K562 (cell line): ENCODE measurements around the gene ZFAND2B. TPM values are rescaled to one million over a fixed set of nuclear protein-coding genes. Genes with fewer than 3 reads are reported as not detected.

Experiments used
- ATAC-seq: fragments of 200-7000 bp; cut with Tn5 transposase; 3 replicates; pipeline ENCODE4 v1.9.1; 2020; ENCODE audit warnings: moderate library complexity
- BruUV-seq: library from RNA; stranded (reverse); fragments of 400-500 nt; replicated peaks from 2 replicates; lab custom pipeline; 2021; lab: Mats Ljungman, UMichigan
- CTCF ChIA-PET: fragments of 300-600 bp; formaldehyde crosslinking; extraction: SDS; loops from one replicate; lab custom pipeline; 2021; ENCODE audit warnings: low intra/inter-chr PET ratio; lab: Yijun Ruan, JAX
- POLR2A ChIA-PET: fragments of 300-600, 350-650 bp; sonication (Branson Sonifier 250); formaldehyde crosslinking; extraction: SDS; loops from one replicate; lab custom pipeline; 2021; ENCODE audit warnings: antibody characterized with exemption, inconsistent platforms; lab: Yijun Ruan, JAX
- DNase-seq, 4 experiments: peaks; one replicate each; pipeline versions ENCODE4 v3.0.0 to v3.0.0-alpha.2; 2011 to 2018; ENCODE audit warnings: low spot score in 3 of 4, mixed read lengths in 3 of 4; ENCODE audit errors: extremely low read depth in 1 of 4
- FAIRE-seq: peaks from 2 replicates; lab custom pipeline; 2011; peaks lifted over from hg19 to GRCh38; lab: Jason Lieb, UNC
- H2AFZ ChIP-seq: 2 replicates; pipeline ENCODE4 v1.6.0; 2011; ENCODE audit warnings: low read depth, low read length, control low read depth, inconsistent platforms
- H3K27ac ChIP-seq: fragments of 200-600 bp; 3 replicates; pipeline ENCODE4 v1.8.0; 2011; ENCODE audit warnings: low read depth, mild to moderate bottlenecking, control low read depth, inconsistent platforms, low read length, moderate library complexity, mixed read lengths; ENCODE audit errors: extremely low read depth
- H3K27me3 ChIP-seq, 2 experiments: fragments of 300-600 bp in 1 of 2; 2 replicates in 1 of 2; 3 replicates in 1 of 2; pipeline versions ENCODE4 v1.6.0 to v1.8.0; 2011; ENCODE audit warnings: inconsistent platforms in 2 of 2, low read length in 2 of 2, mild to moderate bottlenecking in 1 of 2, mixed read lengths in 1 of 2, moderate library complexity in 1 of 2; ENCODE audit not compliant: control insufficient read depth in 2 of 2, insufficient read depth in 2 of 2
- H3K36me3 ChIP-seq: fragments of 300-600 bp; 3 replicates; pipeline ENCODE4 v1.8.0; 2011; ENCODE audit warnings: mild to moderate bottlenecking, low read length, inconsistent platforms; ENCODE audit not compliant: control insufficient read depth, insufficient read depth
- H3K4me1 ChIP-seq, 2 experiments: fragments of 200-600 bp in 1 of 2; replicated peaks in 1 of 2; 2 replicates in 1 of 2; 3 replicates in 1 of 2; pipeline versions ENCODE4 v1.5.1 to v1.8.0; 2011; ENCODE audit warnings: inconsistent platforms in 2 of 2, low read length in 2 of 2, mild to moderate bottlenecking in 1 of 2, mixed read lengths in 1 of 2, moderate library complexity in 1 of 2; ENCODE audit not compliant: control insufficient read depth in 2 of 2, insufficient read depth in 2 of 2
- H3K4me2 ChIP-seq: 2 replicates; pipeline ENCODE4 v1.6.1; 2011; ENCODE audit warnings: low read length, control low read depth, inconsistent platforms, mixed read lengths; ENCODE audit not compliant: insufficient read depth
- H3K4me3 ChIP-seq: fragments of 200-600 bp; sonication (generic), shearing (Covaris generic); 2 replicates; pipeline ENCODE4 v1.5.1; 2016; ENCODE audit warnings: control low read depth, inconsistent platforms
- H3K79me2 ChIP-seq: fragments of 200-600 bp; 3 replicates; pipeline ENCODE4 v1.8.0; 2011; ENCODE audit warnings: low read length, inconsistent platforms; ENCODE audit not compliant: control insufficient read depth, insufficient read depth
- H3K9ac ChIP-seq, 2 experiments: 2 replicates each; pipeline versions ENCODE4 v1.6.0 to v1.6.1; 2011; ENCODE audit warnings: low read depth in 2 of 2, low read length in 2 of 2, control low read depth in 1 of 2, inconsistent platforms in 1 of 2, mild to moderate bottlenecking in 1 of 2, mixed read lengths in 1 of 2; ENCODE audit not compliant: insufficient read depth in 1 of 2
- H3K9me1 ChIP-seq: one replicate; pipeline ENCODE4 v1.6.0; 2011; ENCODE audit warnings: inconsistent platforms, mild to moderate bottlenecking, low read length, moderate library complexity; ENCODE audit not compliant: control insufficient read depth, insufficient read depth
- H3K9me3 ChIP-seq: replicated peaks from 2 replicates; pipeline ENCODE4 v1.5.1; 2011; ENCODE audit warnings: low read depth, low read length, inconsistent platforms; ENCODE audit not compliant: control insufficient read depth, insufficient read depth
- H4K20me1 ChIP-seq: replicated peaks from 2 replicates; pipeline ENCODE4 v1.6.1; 2011; ENCODE audit warnings: low read length, inconsistent platforms, mixed read lengths; ENCODE audit not compliant: control insufficient read depth, insufficient read depth
- ATF7 ChIP-seq: fragments of 450-650 bp; IDR thresholded peaks from 2 replicates; pipeline ENCODE4 v1.7.1; 2014; ENCODE audit warnings: mild to moderate bottlenecking, moderate library complexity
- CC2D1A ChIP-seq: fragments of 450-650 bp; IDR thresholded peaks from 2 replicates; pipeline ENCODE4 v1.6.1; 2017; ENCODE audit warnings: mild to moderate bottlenecking
- NFXL1 ChIP-seq: fragments of 450-650 bp; formaldehyde crosslinking; IDR thresholded peaks from 2 replicates; pipeline ENCODE4 v1.4.0; 2021; ENCODE audit warnings: mild to moderate bottlenecking
- PTBP1 ChIP-seq: fragments of 200-400 bp; formaldehyde crosslinking; IDR thresholded peaks from 2 replicates; pipeline ENCODE4 v1.6.1; 2017; ENCODE audit warnings: low read depth, low read length
- RHOXF2B ChIP-seq: fragments of 250-450 bp; sonication (Bioruptor Pico); conservative IDR thresholded peaks from 2 replicates; pipeline ENCODE4 v1.5.1; 2021
- SMC3 ChIP-seq: conservative IDR thresholded peaks from 2 replicates; pipeline ENCODE4 v1.6.1; 2011; ENCODE audit warnings: low read depth, low read length, improper control_type of control experiment; ENCODE audit not compliant: insufficient read depth
- SRSF1 ChIP-seq: fragments of 200-400 bp; formaldehyde crosslinking; IDR thresholded peaks from 2 replicates; pipeline ENCODE4 v1.6.1; 2017; ENCODE audit warnings: mild to moderate bottlenecking, low read depth, low read length, moderate library complexity
- TFAM ChIP-seq: fragments of 250-450 bp; sonication (Bioruptor Pico); conservative IDR thresholded peaks from 2 replicates; pipeline ENCODE4 v1.5.0; 2021; ENCODE audit warnings: mild to moderate bottlenecking, moderate library complexity
- ZBTB1 ChIP-seq: sonication (generic); formaldehyde crosslinking; IDR thresholded peaks from 2 replicates; pipeline ENCODE4 v1.8.1; 2023; ENCODE audit warnings: missing genetic modification reagents, low read depth, mild to moderate bottlenecking, borderline replicate concordance
- WGBS: fragments of 100-300 bp; shearing (Covaris generic); methylation state at CpG from one replicate; pipeline ENCODE4 v1.1.6; 2016; ENCODE audit warnings: low coverage, mixed read lengths; ENCODE audit not compliant: insufficient coverage; ENCODE audit errors: missing lambda C conversion rate; 5-methylcytosine and 5-hydroxymethylcytosine counted together
- in situ Hi-C: fragments of 300-500 bp; cut with MboI; formaldehyde crosslinking; loops from 4 replicates; pipeline ENCODE4 v1.15.0; 2018; ENCODE audit warnings: inconsistent platforms, mixed read lengths
- intact Hi-C: fragments of 100-400 bp; cut with micrococcal nuclease; formaldehyde crosslinking; loops from 2 replicates; pipeline ENCODE4 v1.14.2; 2022
- polyA plus RNA-seq, 8 experiments: library from polyadenylated mRNA; depleted of rRNA in 4 of 8; stranded (reverse) in 5 of 8; unstranded in 3 of 8; fragments of >200 nt; fragmentation: Nextera tagmentation in 2 of 8; fragmentation: Illumina TruSeq in 1 of 8; extraction: Ambion mirVana in 2 of 8; extraction: Trizol in 1 of 8; gene quantifications; 2 replicates each; pipeline versions ENCODE4 v1.2.1 to v1.2.3, GENCODE V29; 2011 to 2014; ENCODE audit warnings: inconsistent platforms in 1 of 8, missing spikeins in 1 of 8
- total RNA-seq, 7 experiments: library from RNA; depleted of rRNA in 6 of 7; stranded (reverse); fragments of >200 nt in 6 of 7; fragmentation: Illumina TruSeq in 2 of 7; extraction: Trizol in 2 of 7; gene quantifications; 2 replicates each; pipeline versions ENCODE4 v1.2.1 to v1.2.3, GENCODE V29; 2011 to 2021; ENCODE audit warnings: low replicate concordance in 1 of 7
- TF ChIP-seq, protein P1 (sequence below): fragments of 200-400 bp; formaldehyde crosslinking; IDR thresholded peaks from 2 replicates; pipeline ENCODE4 v1.6.1; 2017; ENCODE audit warnings: mild to moderate bottlenecking, low read depth, low read length, moderate library complexity
- TF ChIP-seq, protein P2 (sequence below): fragments of 450-650 bp; IDR thresholded peaks from 2 replicates; pipeline ENCODE4 v1.6.1; 2016; ENCODE audit warnings: antibody characterized with exemption
- TF ChIP-seq, protein P3 (sequence below): fragments of 450-650 bp; IDR thresholded peaks from 2 replicates; pipeline ENCODE4 v1.6.1; 2016

Gene ZFAND2B
- total and polyA plus RNA-seq, 9 of the 15 experiments (the other 6 are each of a cell fraction or from before 2014, with no cell fraction given), result 9.9 to 33.3 (median 26.1) TPM

DNA sequence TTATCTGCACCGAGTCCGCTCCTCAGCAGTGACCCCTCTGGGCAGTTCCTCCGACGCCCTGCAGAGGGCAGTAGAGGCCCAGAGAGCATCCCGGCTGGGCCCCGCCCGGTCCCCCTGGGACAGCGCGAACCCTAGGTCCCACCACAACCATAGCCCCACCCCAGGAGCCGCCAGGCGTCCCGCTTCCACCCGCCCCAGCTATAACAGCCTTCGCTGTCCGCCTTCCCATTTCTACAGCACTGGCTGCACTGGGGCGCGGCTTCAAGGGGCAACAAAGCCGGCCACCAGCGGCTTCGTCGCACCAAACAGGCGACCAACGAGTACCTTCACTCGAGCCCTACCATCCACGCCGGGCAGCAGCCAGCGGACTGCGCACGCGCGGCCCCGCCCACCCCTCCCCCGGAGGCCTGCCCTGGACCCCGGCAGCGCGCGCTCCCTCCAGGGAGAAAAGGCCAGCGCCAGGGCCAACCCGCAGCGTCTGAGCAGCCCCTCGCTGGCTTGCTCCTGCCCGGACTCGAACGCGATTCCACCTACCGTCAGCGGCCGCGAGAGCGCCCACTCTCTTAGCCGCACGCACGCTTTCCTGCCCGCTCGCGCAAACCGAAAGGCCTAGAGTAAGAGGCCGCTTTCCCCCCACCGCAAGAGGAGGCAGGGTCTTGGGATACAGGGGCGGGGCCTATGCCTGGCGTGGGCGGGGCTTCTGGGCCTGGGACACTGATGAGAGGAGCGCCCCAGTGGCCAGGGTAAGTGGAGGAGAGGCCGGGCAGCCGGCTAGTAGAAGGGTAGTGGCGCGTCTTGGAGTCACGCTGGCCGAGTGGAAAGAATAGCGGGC lies 46.2 kb upstream of the ZFAND2B start, which contains the start of gene NHEJ1:
Gene NHEJ1 (minus strand): TSS at position 630 of the 832 bp plus-strand sequence. CDS start 2,453 bp downstream, outside the sequence.
- no peaks in the 10 kb centered on the region; the same call in 1 of the 2 replicates for H4K20me1 ChIP-seq
- peak within 1 kb of the TSS; percentile 70 to 95 for H3K9ac ChIP-seq
- ChIA-PET POLR2A (interaction anchor here (1.0 kb wide), 1 partner anchor 12 kb away, joined by 3 read pairs; no protein-coding TSS in a partner anchor), CTCF (interaction anchor here (0.6 to 2.3 kb wide), 4 partner anchors 51 to 275 kb away, joined by 3 to 10 read pairs (median 4); no protein-coding TSS in a partner anchor)
- H3K4me3 ChIP-seq, result peak within 1 kb of the TSS; percentile 55
- H2AFZ ChIP-seq, result peak within 1 kb of the TSS; percentile 99
- H3K4me1 ChIP-seq, result peaks cover 8 to 16% of the 10 kb centered on the region in 2 experiments; a peak in 4 of 5 replicates
- no peaks in the 10 kb centered on the region for H3K9me3 ChIP-seq
- BruUV-seq, result no TSS peak
- H3K27me3 ChIP-seq, result no peaks in the 10 kb centered on the region
- peak; percentile 98 for ATAC-seq
- DNase-seq, result peak; percentile 91 to 95 (median 92)
- in situ Hi-C loops, result no loop called here
- H3K79me2 ChIP-seq, result no peaks in the 10 kb centered on the region; the same call in 2 of the 3 replicates
- intact Hi-C loops, result loop anchor here (1.0 to 2.0 kb wide), 5 partner anchors 17 to 192 kb away; partner anchors contain the start of genes ABCB6 and DNAJB2
- peak within 1 kb of the TSS; percentile 86 for H3K4me2 ChIP-seq
- peak; percentile 86 for FAIRE-seq
- 0% methylated on average over 33 of the region's 70 CpGs for WGBS
- H3K27ac ChIP-seq, result peak within 1 kb of the TSS; percentile 76
- 0 out of 3 replicates have a peak, but pooled peaks cover 5% of the 10 kb centered on the region for H3K36me3 ChIP-seq
- H3K9me1 ChIP-seq, result no peaks in the 10 kb centered on the region
- TF ChIP-seq PTBP1 (no peak), ZBTB1 (peak; percentile 61; the same call in 1 of the 2 replicates), CC2D1A (peak; percentile 77), NFXL1 (no peak), RHOXF2B (CRISPR knock-in tag) (no peak), SMC3 (peak; percentile 76), ATF7 (peak; percentile 37; the same call in 1 of the 2 replicates), TFAM (no peak), SRSF1 (no peak)
- TF ChIP-seq, protein P1, sequence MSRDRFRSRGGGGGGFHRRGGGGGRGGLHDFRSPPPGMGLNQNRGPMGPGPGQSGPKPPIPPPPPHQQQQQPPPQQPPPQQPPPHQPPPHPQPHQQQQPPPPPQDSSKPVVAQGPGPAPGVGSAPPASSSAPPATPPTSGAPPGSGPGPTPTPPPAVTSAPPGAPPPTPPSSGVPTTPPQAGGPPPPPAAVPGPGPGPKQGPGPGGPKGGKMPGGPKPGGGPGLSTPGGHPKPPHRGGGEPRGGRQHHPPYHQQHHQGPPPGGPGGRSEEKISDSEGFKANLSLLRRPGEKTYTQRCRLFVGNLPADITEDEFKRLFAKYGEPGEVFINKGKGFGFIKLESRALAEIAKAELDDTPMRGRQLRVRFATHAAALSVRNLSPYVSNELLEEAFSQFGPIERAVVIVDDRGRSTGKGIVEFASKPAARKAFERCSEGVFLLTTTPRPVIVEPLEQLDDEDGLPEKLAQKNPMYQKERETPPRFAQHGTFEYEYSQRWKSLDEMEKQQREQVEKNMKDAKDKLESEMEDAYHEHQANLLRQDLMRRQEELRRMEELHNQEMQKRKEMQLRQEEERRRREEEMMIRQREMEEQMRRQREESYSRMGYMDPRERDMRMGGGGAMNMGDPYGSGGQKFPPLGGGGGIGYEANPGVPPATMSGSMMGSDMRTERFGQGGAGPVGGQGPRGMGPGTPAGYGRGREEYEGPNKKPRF, result no peak
- TF ChIP-seq, protein P2, sequence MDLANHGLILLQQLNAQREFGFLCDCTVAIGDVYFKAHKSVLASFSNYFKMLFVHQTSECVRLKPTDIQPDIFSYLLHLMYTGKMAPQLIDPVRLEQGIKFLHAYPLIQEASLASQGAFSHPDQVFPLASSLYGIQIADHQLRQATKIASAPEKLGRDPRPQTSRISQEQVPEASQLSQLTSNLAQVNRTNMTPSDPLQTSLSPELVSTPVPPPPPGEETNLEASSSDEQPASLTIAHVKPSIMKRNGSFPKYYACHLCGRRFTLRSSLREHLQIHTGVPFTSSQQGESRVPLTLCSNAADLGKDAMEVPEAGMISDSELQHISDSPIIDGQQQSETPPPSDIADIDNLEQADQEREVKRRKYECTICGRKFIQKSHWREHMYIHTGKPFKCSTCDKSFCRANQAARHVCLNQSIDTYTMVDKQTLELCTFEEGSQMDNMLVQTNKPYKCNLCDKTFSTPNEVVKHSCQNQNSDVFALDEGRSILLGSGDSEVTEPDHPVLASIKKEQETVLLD, result no peak
- TF ChIP-seq, protein P3, sequence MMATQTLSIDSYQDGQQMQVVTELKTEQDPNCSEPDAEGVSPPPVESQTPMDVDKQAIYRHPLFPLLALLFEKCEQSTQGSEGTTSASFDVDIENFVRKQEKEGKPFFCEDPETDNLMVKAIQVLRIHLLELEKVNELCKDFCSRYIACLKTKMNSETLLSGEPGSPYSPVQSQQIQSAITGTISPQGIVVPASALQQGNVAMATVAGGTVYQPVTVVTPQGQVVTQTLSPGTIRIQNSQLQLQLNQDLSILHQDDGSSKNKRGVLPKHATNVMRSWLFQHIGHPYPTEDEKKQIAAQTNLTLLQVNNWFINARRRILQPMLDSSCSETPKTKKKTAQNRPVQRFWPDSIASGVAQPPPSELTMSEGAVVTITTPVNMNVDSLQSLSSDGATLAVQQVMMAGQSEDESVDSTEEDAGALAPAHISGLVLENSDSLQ, result no peak
